Measurements from ENCODE around the gene NCKAP5. TPM values are rescaled to one million over a fixed set of nuclear protein-coding genes. Genes with fewer than 3 reads are reported as not detected.

The NCKAP5 gene
- total and polyA plus RNA-seq, 4 donors: 0.57 to 2.8 (median 2.4) TPM

DNA sequence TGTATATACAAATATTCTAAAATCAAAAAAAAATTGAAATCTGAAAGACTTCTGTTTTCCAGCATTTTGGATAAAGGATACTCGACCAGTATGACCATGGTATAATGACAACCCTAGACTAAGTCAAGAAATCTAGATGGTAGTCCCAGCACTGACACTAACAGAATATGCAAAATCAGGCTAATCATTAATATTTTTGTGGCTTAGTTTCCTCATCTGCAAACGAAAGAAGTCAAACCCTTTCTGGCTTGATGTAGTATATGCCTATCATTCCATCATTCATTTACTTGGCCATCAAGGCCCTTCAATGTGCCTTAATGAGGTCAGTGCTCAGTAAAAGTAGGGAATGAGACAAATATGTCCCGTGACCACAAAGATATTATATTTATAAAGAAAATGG, 83.5 kb downstream of the NCKAP5 start:
- Histone ChIP-seq H3K27ac (ENCODE audit: low read depth in 1 of 2, low read length in 2 of 2) (no peak overlapping the region), H3K4me3 (ENCODE audit: low read depth in 1 of 3, low read length in 3 of 3) (no peak overlapping the region), H3K9ac (ENCODE audit: low read depth in 1 of 2, low read length in 2 of 2) (no peak overlapping the region), H3K4me1 (ENCODE audit: control insufficient read depth in 4 of 4, insufficient read depth in 4 of 4, low read length in 3 of 4) (peaks cover 2 to 14% (median 10%) of the 10 kb centered on the region in 4 donors), H3K9me3 (ENCODE audit: control insufficient read depth in 4 of 4, low read length in 3 of 4) (no peaks in the 10 kb centered on the region), H3K27me3 (ENCODE audit: control insufficient read depth in 4 of 4, insufficient read depth in 4 of 4, low read length in 3 of 4) (no peaks in the 10 kb centered on the region), H3K36me3 (ENCODE audit: control insufficient read depth in 4 of 4, insufficient read depth in 3 of 4, low read depth in 1 of 4, low read length in 3 of 4) (no peaks in the 10 kb centered on the region)
- WGBS: 86% methylated on average over 3 of the region's 3 CpGs
- no peak for TF ChIP-seq RAD21 (IDR thresholded peaks at IDR 0.05)
- TF ChIP-seq YY1 (IDR thresholded peaks at IDR 0.05): no peak
- TF ChIP-seq ZBTB33 (IDR thresholded peaks at IDR 0.05): no peak
- TF ChIP-seq FOXA1 (IDR thresholded peaks at IDR 0.05): no peak
- TF ChIP-seq GABPA (IDR thresholded peaks at IDR 0.05 in 1 of 2, conservative IDR thresholded peaks at IDR 0.05 in 1 of 2): no peak
- no peak for TF ChIP-seq FOXA2 (IDR thresholded peaks at IDR 0.05)
- no peak for TF ChIP-seq CTCF (IDR thresholded peaks at IDR 0.05; ENCODE audit: low read depth, low read length, missing input control)
- TF ChIP-seq HNF4G (IDR thresholded peaks at IDR 0.05): no peak
- no peak for TF ChIP-seq NR2F2 (IDR thresholded peaks at IDR 0.05)
- TF ChIP-seq SP1 (IDR thresholded peaks at IDR 0.05): no peak
- TF ChIP-seq, protein P1, sequence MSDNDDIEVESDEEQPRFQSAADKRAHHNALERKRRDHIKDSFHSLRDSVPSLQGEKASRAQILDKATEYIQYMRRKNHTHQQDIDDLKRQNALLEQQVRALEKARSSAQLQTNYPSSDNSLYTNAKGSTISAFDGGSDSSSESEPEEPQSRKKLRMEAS (IDR thresholded peaks at IDR 0.05): no peak
- TF ChIP-seq RXRA (IDR thresholded peaks at IDR 0.05): no peak
- no peak for TF ChIP-seq REST (IDR thresholded peaks at IDR 0.05)
- TF ChIP-seq EGR1 (IDR thresholded peaks at IDR 0.05; ENCODE audit: low read depth in 2 of 2): no peak
- TF ChIP-seq JUND (IDR thresholded peaks at IDR 0.05): no peak
- no peak for TF ChIP-seq TAF1 (conservative IDR thresholded peaks at IDR 0.05)
- TF ChIP-seq ATF3 (IDR thresholded peaks at IDR 0.05): no peak
- DNase-seq (ENCODE audit: low spot score): no peak

GRCh38 chr2:133484106-133484505, 84.2 kb downstream of the NCKAP5 start:
- Histone ChIP-seq H3K4me1 (ENCODE audit: control insufficient read depth in 4 of 4, insufficient read depth in 4 of 4, low read length in 3 of 4) (peaks cover under 1 to 7% (median 5%) of the 10 kb centered on the region in 4 donors), H3K36me3 (ENCODE audit: control insufficient read depth in 4 of 4, insufficient read depth in 3 of 4, low read depth in 1 of 4, low read length in 3 of 4) (no peaks in the 10 kb centered on the region), H3K9ac (ENCODE audit: low read depth in 1 of 2, low read length in 2 of 2) (no peak overlapping the region), H3K27ac (ENCODE audit: low read depth in 1 of 2, low read length in 2 of 2) (no peak overlapping the region), H3K9me3 (ENCODE audit: control insufficient read depth in 4 of 4, low read length in 3 of 4) (no peaks in the 10 kb centered on the region), H3K4me3 (ENCODE audit: low read depth in 1 of 3, low read length in 3 of 3) (no peak overlapping the region), H3K27me3 (ENCODE audit: control insufficient read depth in 4 of 4, insufficient read depth in 4 of 4, low read length in 3 of 4) (no peaks in the 10 kb centered on the region)
- DNase-seq (ENCODE audit: low spot score): no peak
- WGBS: 90% methylated on average over 3 of the region's 3 CpGs
- no peak for TF ChIP-seq HNF4A (conservative IDR thresholded peaks at IDR 0.05)
- TF ChIP-seq ZBTB33 (IDR thresholded peaks at IDR 0.05): no peak
- TF ChIP-seq FOXA1 (IDR thresholded peaks at IDR 0.05): no peak
- no peak for TF ChIP-seq SP1 (IDR thresholded peaks at IDR 0.05)
- TF ChIP-seq, protein P1 (IDR thresholded peaks at IDR 0.05): no peak
- no peak for TF ChIP-seq CTCF (IDR thresholded peaks at IDR 0.05; ENCODE audit: low read depth, low read length, missing input control)
- no peak for TF ChIP-seq JUND (IDR thresholded peaks at IDR 0.05)
- TF ChIP-seq NR2F2 (IDR thresholded peaks at IDR 0.05): no peak
- no peak for TF ChIP-seq EGR1 (IDR thresholded peaks at IDR 0.05; ENCODE audit: low read depth in 2 of 2)
- TF ChIP-seq ATF3 (IDR thresholded peaks at IDR 0.05): no peak
- TF ChIP-seq YY1 (IDR thresholded peaks at IDR 0.05): no peak
